Measurements from ENCODE around the gene DNER.

The DNER gene

GRCh38 chr2:229445019-229445418 is 269.3 kb downstream of the DNER start:
- in situ Hi-C loops (cut with MboI; ENCODE audit: low sequenced_read_pairs), result no loop called here

DNA sequence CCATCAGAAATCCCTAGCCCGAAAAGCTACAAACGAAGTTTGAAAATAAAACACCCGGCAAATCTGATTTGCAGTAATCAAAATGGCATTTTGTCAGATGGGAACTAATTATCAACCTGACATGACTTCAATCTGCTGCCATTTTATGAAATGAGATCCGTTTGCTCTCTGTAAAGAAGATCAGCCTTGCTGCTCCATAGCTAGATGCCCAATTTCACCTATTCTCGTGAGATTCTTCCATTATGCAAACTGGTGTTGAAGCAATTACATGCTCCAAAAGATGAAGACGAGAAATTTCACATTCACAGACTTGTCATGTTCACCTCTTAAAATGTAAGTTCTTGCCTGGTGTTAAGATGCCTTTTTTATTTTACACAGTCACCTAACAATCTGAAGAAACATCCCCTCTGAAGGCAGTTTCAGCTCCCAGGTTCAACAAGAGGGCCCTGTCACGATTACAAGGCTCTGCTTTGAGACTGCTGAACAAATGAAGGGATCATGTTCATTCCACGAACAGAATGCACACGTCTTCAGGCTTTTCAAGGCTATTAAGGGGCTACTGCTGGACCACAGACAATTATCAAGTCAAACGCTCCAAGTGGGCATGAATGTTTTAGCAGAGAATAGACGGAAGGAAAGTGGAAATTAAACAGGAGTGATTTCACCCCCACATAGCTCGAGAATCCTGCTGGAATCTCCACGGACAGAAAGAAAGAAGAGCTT is 270.6 kb downstream of the DNER start:
- in situ Hi-C loops (cut with MboI; ENCODE audit: low sequenced_read_pairs), result no loop called here

- in situ Hi-C loops (cut with MboI; ENCODE audit: low sequenced_read_pairs), result no loop called here
These were observed 271.2 kb downstream of the DNER start for GRCh38 chr2:229443141-229443540.

DNA sequence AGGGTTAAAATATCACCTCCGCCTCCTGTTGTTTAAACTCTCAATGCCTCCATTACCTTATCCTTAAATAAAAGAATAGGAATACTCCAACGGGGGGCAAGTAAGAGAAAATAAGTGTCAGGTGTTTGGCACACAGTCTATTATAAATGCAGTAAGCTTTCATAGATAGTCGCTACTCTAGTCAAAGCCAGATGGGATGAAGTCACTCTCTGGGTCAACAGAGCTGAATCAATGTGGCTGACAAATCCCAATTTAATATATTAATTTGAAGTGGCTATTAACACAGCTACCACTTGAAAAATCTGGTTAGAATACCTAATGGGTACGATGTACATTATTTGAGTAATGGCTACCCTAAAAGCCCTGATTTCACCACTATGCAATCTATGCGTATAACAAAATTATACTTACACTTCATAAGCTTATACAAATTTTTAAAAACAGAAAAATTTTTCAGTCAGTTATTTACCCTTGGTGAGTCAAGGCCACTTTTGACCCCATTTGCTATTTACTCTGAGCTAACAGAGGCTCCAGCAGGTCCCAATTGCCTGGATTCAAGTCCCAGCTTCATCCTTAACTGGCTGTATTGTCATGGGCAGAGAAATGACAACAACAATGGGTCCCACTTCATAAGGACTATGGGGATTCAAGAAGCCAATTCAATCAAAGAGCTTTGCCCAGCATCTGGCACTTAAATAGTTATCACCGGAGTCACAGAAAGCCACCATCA is 275.8 kb downstream of the DNER start:
- in situ Hi-C loops (cut with MboI; ENCODE audit: low sequenced_read_pairs), result no loop called here

DNA sequence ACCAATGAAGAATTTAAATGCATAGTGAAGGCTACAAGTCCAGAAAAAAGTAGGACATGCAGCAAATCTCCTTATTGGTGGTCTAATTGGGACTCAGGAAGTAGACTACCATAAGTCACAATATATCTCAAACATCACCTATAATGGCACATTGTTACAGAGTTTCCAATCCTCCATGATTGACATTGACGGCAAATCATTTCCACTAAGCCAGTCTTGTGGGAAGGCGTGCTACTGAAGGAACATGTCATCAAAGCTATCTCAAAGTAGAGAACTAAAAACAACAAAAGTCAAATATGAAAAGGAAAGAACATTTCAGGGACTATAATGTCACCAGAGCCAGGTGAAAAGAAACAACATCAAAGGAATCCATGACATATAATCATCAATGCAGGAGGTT is 276.9 kb downstream of the DNER start:
- in situ Hi-C loops (cut with MboI; ENCODE audit: low sequenced_read_pairs), result no loop called here

DNA sequence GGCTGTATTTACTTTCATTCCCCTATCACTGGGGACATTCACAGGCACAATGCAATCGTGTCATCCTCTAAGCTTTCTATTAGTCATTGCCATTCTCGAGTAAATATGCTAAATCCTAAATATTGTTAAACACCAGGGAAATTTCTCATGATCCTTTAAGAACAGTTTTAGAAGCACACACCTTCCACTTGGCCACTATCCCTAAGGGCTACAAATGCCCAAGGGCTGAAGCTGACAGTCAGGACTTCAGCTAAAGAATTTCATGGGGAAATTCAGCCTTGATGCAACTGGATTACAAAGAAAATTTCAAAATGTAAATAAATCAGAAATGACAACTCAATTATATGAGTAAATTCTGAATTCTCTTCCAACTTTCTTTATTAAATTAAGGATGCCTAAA is 280.2 kb downstream of the DNER start:
- in situ Hi-C loops (cut with MboI; ENCODE audit: low sequenced_read_pairs), result no loop called here

GRCh38 chr2:229433351-229433750 is 281.0 kb downstream of the DNER start:
- in situ Hi-C loops (cut with MboI; ENCODE audit: low sequenced_read_pairs), result no loop called here

- in situ Hi-C loops (cut with MboI; ENCODE audit: low sequenced_read_pairs), result no loop called here
These were observed 282.9 kb downstream of the DNER start for GRCh38 chr2:229431327-229431954.

DNA sequence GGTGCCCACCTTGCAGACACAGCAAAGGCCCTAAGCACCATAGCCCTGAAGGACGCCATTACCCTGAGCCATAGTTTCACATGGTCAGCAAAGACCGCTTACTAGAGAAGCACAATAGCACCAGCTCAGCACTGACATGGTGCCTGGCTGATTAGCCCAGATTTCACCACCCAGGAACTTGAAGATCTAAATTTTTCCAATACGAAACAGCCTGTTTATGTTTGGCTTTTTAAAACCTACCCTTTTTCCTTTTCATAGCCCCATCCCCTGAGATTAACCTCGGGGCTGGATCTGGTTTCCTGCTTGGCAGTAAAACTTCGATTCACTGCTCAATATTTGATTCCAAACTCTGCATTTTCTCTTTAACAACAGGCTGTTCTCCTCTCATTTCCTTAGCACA is 284.8 kb downstream of the DNER start:
- in situ Hi-C loops (cut with MboI; ENCODE audit: low sequenced_read_pairs), result no loop called here

- in situ Hi-C loops (cut with MboI; ENCODE audit: low sequenced_read_pairs), result no loop called here
These were observed 287.9 kb downstream of the DNER start for GRCh38 chr2:229426464-229426863.

GRCh38 chr2:229425598-229425997 is 288.8 kb downstream of the DNER start:
- in situ Hi-C loops (cut with MboI; ENCODE audit: low sequenced_read_pairs), result no loop called here

DNA sequence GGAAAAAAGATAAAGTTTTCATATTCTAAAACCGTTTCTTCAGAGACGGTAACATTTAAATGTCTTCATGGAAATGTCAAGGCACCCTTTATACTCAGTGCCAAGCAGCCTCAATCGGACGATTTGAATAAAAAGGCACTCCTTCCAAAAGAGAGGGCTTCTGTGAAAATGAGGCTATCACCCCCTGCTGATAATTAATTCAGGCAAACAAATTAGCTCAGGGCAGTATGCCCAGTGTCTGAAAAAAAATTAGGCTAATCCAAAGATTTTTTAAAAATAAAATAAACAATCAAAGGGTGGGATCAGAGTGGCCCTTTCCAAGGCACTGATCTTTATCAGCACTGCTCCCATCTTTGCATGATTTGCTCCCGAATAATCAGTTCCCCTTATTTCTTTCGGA is 292.3 kb downstream of the DNER start:
- in situ Hi-C loops (cut with MboI; ENCODE audit: low sequenced_read_pairs), result no loop called here

GRCh38 chr2:229419158-229419557 is 295.2 kb downstream of the DNER start:
- in situ Hi-C loops (cut with MboI; ENCODE audit: low sequenced_read_pairs), result no loop called here

- in situ Hi-C loops (cut with MboI; ENCODE audit: low sequenced_read_pairs), result no loop called here
These were observed 296.4 kb downstream of the DNER start for GRCh38 chr2:229417916-229418315.

GRCh38 chr2:229417176-229417575 is 297.2 kb downstream of the DNER start:
- in situ Hi-C loops (cut with MboI; ENCODE audit: low sequenced_read_pairs), result no loop called here

DNA sequence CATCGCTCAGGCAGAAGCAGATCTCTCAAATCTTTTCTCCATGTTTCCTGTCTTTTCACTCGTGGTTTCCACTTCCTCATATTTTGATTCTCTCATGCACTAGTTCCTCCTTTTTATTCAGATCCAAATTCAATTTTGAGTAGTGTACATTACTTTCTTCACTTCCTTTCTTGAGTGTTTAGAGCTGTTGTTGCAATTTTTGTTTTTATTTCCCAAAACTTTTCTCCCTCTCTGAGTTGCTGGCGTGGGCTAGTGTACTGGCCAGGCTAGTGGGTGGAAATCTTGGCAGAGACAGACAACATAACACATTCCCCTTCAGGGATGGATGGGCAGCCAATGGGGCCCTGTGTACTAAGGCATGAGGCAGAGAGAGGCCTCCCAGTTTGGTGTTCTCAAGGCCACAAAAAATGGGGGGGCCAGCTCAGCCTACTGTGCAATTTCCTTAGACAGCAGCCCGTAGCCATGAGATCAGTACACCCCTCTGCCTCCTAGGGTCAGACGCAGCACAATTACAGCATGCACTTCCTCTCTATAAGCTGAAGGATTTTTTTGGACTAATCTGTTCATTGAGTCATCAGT is 298.1 kb downstream of the DNER start:
- in situ Hi-C loops (cut with MboI; ENCODE audit: low sequenced_read_pairs), result no loop called here

DNA sequence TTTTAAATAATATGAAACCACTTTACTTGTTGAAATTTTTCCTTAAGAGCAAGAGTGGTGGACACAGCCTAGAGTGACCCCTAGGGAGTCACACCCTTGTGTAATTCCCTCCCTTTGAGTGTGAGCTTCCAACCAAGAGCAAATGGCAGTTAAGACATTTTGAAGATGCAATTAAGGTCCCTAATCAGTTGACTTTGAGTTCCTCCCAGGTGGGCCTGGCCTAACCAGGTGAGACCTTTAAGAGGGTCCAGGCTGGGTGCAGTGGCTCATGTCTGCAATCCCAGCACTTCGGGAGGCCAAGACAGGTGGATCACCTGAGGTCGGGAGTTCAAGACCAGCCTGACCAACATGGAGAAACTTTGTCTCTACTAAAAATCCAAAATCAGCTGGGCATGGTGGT is 299.7 kb downstream of the DNER start:
- in situ Hi-C loops (cut with MboI; ENCODE audit: low sequenced_read_pairs), result no loop called here

DNA sequence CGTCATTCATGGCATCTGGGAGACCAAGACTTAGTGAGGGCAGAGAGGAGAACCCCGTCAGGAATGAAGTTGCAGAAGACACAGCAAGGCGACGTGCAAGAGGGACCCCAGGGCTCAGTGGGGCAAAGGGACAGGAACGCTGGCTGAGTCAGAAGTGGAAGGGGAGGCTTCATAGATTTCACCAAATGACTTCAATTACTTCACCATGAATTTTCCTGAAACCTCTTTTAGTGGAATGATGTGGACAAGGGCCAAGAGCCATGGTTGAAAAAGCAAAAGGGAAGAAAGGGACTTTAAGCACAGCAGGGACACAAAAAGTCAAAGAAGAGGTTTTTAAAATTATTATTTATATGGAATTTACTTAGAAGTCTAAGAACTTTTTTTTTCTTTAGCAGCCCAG is 301.7 kb downstream of the DNER start:
- in situ Hi-C loops (cut with MboI; ENCODE audit: low sequenced_read_pairs), result no loop called here

GRCh38 chr2:229410946-229411345 is 303.4 kb downstream of the DNER start:
- in situ Hi-C loops (cut with MboI; ENCODE audit: low sequenced_read_pairs), result no loop called here

- in situ Hi-C loops (cut with MboI; ENCODE audit: low sequenced_read_pairs), result no loop called here
These were observed 304.1 kb downstream of the DNER start for GRCh38 chr2:229410264-229410663.

GRCh38 chr2:229409751-229410181 is 304.6 kb downstream of the DNER start:
- in situ Hi-C loops (cut with MboI; ENCODE audit: low sequenced_read_pairs), result no loop called here

DNA sequence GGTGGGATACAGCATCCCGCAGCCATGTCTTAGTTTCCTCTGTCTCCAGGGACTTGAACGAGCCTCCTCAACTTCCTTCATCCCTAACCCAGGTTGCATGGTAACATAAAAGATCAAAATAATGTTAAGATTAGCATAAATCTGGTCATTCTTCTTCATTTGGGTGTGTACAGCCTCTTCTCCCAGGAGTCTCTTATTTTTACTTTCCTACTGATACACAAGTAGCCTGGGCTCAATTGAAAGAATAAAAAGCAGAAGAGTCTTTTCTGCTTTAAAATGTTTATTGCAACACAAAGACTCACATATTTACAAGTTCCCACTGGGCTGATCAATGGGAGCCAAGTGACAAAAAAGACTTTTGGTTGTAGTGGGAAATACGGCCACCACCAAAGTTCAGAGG is 305.4 kb downstream of the DNER start:
- in situ Hi-C loops (cut with MboI; ENCODE audit: low sequenced_read_pairs), result no loop called here

Measured in hTERT RPE-1 (cell line).